Stimulated activated naive CD8-positive, alpha-beta T cell treated with anti-CD3 and anti-CD28 coated beads, Interleukin-15, amount 100 ng/mL, for 72 hours (primary cell): ENCODE results near the gene NIPAL1.

Experiments used
- ATAC-seq: fragments of 150-1000 bp; cut with Tn5 transposase; 2 replicates; pipeline ENCODE4 v1.10.0; 2021; ENCODE audit warnings: mild to moderate bottlenecking, moderate library complexity
- DNase-seq, 2 donors: peaks; one replicate each; pipeline ENCODE4 v3.0.0; 2021 to 2022
- H3K27ac Mint-ChIP-seq, 2 donors: one replicate each; pipeline ENCODE4 v1.8.0; 2022; ENCODE audit warnings: mild to moderate bottlenecking in 2 of 2, mixed read lengths in 2 of 2, moderate library complexity in 2 of 2
- H3K27me3 Mint-ChIP-seq: one replicate; pipeline ENCODE4 v1.8.0; 2022; ENCODE audit warnings: mixed read lengths
- H3K4me1 Mint-ChIP-seq: one replicate; pipeline ENCODE4 v1.8.0; 2022; ENCODE audit warnings: mild to moderate bottlenecking, mixed read lengths
- H3K4me3 Mint-ChIP-seq, 2 donors: one replicate each; pipeline ENCODE4 v1.8.0; 2022; ENCODE audit warnings: mild to moderate bottlenecking in 2 of 2, mixed read lengths in 2 of 2, moderate library complexity in 1 of 2
- H3K9me3 Mint-ChIP-seq, 2 donors: one replicate each; pipeline ENCODE4 v1.8.0; 2022; ENCODE audit warnings: mixed read lengths in 2 of 2

NIPAL1 gene

GRCh38 chr4:48069026-48069425, 52.5 kb downstream of the NIPAL1 start:
- peaks cover 45% of the 10 kb centered on the region for H3K4me1 Mint-ChIP-seq
- ATAC-seq (no peak), DNase-seq (no peak)
- peaks cover 0 to 7% of the 10 kb centered on the region in 2 donors for H3K9me3 Mint-ChIP-seq
- H3K27me3 Mint-ChIP-seq, result no peaks in the 10 kb centered on the region
- H3K4me3 Mint-ChIP-seq, result no peak overlapping the region
- no peak overlapping the region for H3K27ac Mint-ChIP-seq

- Mint-ChIP-seq H3K27ac (peak overlapping the region in 1 of 2 donors; percentile 54), H3K9me3 (no peaks in the 10 kb centered on the region), H3K4me1 (peaks cover 32% of the 10 kb centered on the region), H3K4me3 (no peak overlapping the region), H3K27me3 (no peaks in the 10 kb centered on the region)
- DNase-seq, result no peak
- ATAC-seq, result no peak
Observed at GRCh38 chr4:48071191-48071590, 54.6 kb downstream of the NIPAL1 start.

DNA sequence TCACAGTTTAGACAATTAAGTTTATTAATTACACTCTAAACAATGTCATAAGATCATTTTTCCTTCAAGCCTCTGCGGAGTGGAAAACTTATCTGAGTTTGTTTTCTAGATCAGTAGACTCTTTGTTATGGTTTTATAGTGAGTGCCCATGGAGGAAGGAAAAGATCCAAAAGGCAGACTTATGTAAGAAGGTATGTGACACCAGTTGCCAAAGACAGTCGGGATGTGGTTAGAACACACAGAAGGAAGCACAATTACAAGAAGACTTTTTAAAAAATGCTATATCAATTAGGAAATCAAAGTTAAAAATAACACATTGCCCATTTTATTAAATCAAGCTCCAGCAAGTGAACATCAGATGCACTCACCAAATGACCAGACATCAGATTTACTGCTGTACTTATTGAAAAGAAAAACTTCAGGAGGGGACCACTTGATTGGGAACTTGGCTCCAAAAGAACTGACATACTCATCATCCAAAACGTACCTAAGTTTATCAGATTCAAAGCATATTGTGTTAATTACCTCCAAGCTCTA, 57.1 kb downstream of the NIPAL1 start:
- ATAC-seq (no peak), DNase-seq (no peak)
- Mint-ChIP-seq H3K27me3 (no peaks in the 10 kb centered on the region), H3K27ac (no peak overlapping the region), H3K4me1 (peaks cover 26% of the 10 kb centered on the region), H3K9me3 (no peaks in the 10 kb centered on the region), H3K4me3 (no peak overlapping the region)

DNA sequence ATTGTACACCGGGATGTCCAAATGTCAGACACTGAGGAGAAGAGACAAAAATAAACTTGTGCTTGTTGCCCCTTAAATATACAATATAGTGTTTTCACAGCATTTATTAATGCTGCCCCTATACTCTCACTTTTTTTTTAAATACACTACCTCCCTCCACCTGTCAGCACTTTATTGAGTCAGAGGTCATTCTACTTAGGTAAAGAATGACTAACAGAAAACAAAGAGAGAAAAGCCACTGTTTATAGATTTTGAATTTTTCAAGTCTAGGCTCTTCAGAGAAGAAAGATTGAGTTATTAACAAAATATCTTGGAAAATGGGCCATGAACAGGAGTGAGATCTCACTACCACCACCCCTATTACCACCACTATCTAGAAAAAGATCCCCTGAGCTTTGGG, 58.1 kb downstream of the NIPAL1 start:
- H3K27me3 Mint-ChIP-seq, result no peaks in the 10 kb centered on the region
- no peak overlapping the region for H3K27ac Mint-ChIP-seq
- H3K4me3 Mint-ChIP-seq, result no peak overlapping the region
- H3K9me3 Mint-ChIP-seq, result no peaks in the 10 kb centered on the region
- DNase-seq (no peak), ATAC-seq (no peak)
- H3K4me1 Mint-ChIP-seq, result peaks cover 33% of the 10 kb centered on the region

DNA sequence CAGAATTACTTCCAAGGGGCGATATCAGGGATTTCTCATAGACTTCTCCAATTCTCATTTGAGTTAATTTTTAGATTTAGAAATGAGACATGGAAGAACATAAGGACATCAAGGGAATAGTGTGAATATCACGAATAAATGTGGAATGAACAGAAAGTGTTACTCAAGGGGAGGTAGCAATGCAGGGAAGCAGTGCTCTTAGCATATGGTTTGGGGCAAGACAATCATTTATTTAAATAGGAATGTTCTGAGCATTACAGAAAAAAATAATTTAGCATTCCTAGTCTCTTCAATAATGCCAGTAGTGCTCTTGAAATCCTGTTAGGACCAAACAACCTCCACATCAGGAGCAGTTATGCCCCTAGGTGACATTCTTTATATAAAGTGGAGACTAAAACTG, 61.9 kb downstream of the NIPAL1 start:
- ATAC-seq, result no peak
- peaks cover 61% of the 10 kb centered on the region for H3K4me1 Mint-ChIP-seq

GRCh38 chr4:48078862-48079655, 62.5 kb downstream of the NIPAL1 start:
- no peak for ATAC-seq
- H3K9me3 Mint-ChIP-seq, result no peaks in the 10 kb centered on the region
- no peak overlapping the region for H3K27ac Mint-ChIP-seq
- H3K4me3 Mint-ChIP-seq, result no peak overlapping the region
- no peak for DNase-seq
- H3K27me3 Mint-ChIP-seq, result no peaks in the 10 kb centered on the region
- peaks cover 60% of the 10 kb centered on the region for H3K4me1 Mint-ChIP-seq

More for the DNA sequence above, 61.9 kb downstream of the NIPAL1 start:
- Mint-ChIP-seq H3K27ac (peak overlapping the region in 1 of 2 donors; percentile 5), H3K4me3 (no peak overlapping the region), H3K9me3 (no peaks in the 10 kb centered on the region), H3K27me3 (no peaks in the 10 kb centered on the region)
- no peak for DNase-seq

DNA sequence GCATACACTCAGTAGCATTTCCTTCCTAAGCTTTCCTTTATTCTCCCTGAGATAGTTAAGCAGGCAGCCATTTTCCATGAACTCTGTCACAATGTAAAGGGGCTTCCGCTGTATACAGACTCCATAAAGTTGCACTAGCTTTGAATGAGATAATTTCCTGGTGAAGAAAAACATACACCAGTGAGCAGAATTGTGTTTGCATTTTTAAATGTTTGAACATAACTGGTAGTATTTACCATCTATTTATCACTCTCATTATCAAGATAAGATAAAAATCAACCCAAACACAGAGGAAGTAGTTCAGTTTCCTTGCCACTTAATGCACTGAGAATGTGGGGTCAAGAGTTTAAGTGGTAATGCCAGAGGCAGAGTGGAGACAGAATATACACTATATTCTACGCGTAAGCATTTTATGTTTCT, 63.4 kb downstream of the NIPAL1 start:
- Mint-ChIP-seq H3K27me3 (no peaks in the 10 kb centered on the region), H3K4me1 (peaks cover 60% of the 10 kb centered on the region), H3K9me3 (no peaks in the 10 kb centered on the region), H3K4me3 (no peak overlapping the region), H3K27ac (no peak overlapping the region)
- ATAC-seq, result no peak
- no peak for DNase-seq

- no peak for ATAC-seq
- no peaks in the 10 kb centered on the region for H3K27me3 Mint-ChIP-seq
- no peak overlapping the region for H3K4me3 Mint-ChIP-seq
- no peaks in the 10 kb centered on the region for H3K9me3 Mint-ChIP-seq
- H3K27ac Mint-ChIP-seq, result no peak overlapping the region
- DNase-seq, result no peak
- H3K4me1 Mint-ChIP-seq, result peaks cover 72% of the 10 kb centered on the region
Observed at GRCh38 chr4:48081196-48081595, 64.6 kb downstream of the NIPAL1 start.

DNA sequence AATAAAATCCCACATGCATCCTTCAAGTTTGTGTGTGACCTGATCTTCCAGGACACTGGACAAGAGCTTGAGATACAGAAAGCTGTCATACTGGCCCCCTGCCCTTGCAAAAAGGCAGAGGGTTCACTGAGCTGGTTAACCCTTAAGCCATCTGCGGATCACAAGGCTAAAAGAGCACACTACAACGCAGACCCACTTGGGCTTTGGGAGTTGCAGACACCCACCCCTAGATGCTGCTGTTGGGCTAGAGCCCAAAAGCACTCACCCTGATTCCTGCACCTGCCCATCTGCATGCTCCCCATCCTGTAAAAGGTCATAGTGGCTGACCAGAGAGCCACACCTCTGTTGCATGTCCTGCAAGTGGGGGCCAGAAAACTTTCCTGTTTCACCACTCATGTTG, 66.4 kb downstream of the NIPAL1 start:
- Mint-ChIP-seq H3K27ac (peak overlapping the region in 1 of 2 donors; percentile 75), H3K4me1 (peaks cover 78% of the 10 kb centered on the region), H3K9me3 (no peaks in the 10 kb centered on the region), H3K27me3 (no peaks in the 10 kb centered on the region), H3K4me3 (no peak overlapping the region)
- DNase-seq (no peak), ATAC-seq (no peak)

DNA sequence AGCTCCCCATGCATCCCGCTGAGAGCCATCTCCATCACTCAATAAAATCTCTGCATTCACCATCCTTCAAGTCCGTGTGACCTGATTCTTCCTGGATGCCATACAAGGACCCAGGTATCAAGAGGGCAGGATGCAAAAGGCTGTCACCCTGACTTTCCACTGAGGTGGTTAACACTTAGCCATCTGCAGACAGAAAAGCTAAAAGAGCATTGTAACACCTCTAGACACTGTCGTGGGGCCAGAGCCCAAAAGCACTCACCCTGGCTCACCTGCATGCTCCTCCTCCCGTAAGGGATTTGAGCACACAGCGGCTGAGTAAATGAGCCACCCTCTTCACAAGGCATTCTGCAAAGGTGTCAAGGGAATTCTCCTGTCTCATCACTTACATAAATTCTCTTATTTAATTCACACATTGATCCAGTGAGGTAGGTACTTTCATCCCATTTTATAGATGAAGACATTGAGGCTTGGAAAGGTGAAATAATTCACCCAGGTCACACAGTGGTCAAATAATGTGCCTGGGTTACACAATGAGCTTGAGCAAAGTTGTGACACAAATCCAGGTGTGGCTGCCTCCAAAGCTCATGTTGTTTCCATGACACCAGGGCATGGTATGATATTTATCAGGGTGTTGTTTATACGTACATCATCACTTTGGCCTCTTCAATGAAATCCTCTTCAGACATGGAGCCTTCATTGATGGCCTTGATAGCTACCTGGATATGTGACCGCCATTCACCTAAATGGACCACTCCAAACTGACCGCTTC, 69.4 kb downstream of the NIPAL1 start:
- H3K9me3 Mint-ChIP-seq, result no peaks in the 10 kb centered on the region
- no peak for DNase-seq
- no peak overlapping the region for H3K4me3 Mint-ChIP-seq
- peak; percentile 46 for ATAC-seq
- H3K4me1 Mint-ChIP-seq, result peaks cover 52% of the 10 kb centered on the region
- H3K27ac Mint-ChIP-seq, result peak overlapping the region in 1 of 2 donors; percentile 80
- no peaks in the 10 kb centered on the region for H3K27me3 Mint-ChIP-seq
